HepG2 (cell line): ENCODE results near the gene TUBB4A. TPM values are rescaled to one million over a fixed set of nuclear protein-coding genes. Genes with fewer than 3 reads are reported as not detected.

ENCODE experiments used
- AGO2 ChIP-seq: fragments of 200-400 bp; formaldehyde crosslinking; optimal IDR thresholded peaks from 2 replicates; pipeline ENCODE3; 2017; ENCODE audit warnings: mild to moderate bottlenecking, low read depth, low read length, moderate library complexity
- CREB1 ChIP-seq, 2 experiments: fragments of 450-650 bp in 1 of 2; IDR thresholded peaks; 2 replicates each; pipeline ENCODE4 v1.6.1; 2016 to 2017; ENCODE audit warnings: control low read depth in 1 of 2, mild to moderate bottlenecking in 1 of 2, missing compliant biosample characterization in 1 of 2, missing genetic modification characterization in 1 of 2
- DMAP1 ChIP-seq: IDR thresholded peaks from 2 replicates; pipeline ENCODE4 v1.6.1; 2016
- GATAD1 ChIP-seq: IDR thresholded peaks from 2 replicates; pipeline ENCODE4 v1.6.1; 2016; ENCODE audit warnings: missing genetic modification reagents, missing compliant biosample characterization
- HNRNPL ChIP-seq: fragments of 200-400 bp; formaldehyde crosslinking; IDR thresholded peaks from 2 replicates; pipeline ENCODE4 v1.6.1; 2017; ENCODE audit warnings: mild to moderate bottlenecking, low read depth, low read length
- KDM6A ChIP-seq: IDR thresholded peaks from 2 replicates; pipeline ENCODE4 v1.6.1; 2016; ENCODE audit warnings: low read depth
- MED8 ChIP-seq: sonication (generic); formaldehyde crosslinking; IDR thresholded peaks from 2 replicates; pipeline ENCODE4 v1.8.1; 2023; ENCODE audit warnings: mild to moderate bottlenecking, missing genetic modification reagents; ENCODE audit not compliant: insufficient replicate concordance
- NFE2 ChIP-seq: sonication (generic); formaldehyde crosslinking; IDR thresholded peaks from 2 replicates; pipeline ENCODE4 v1.4.0; 2020; ENCODE audit warnings: missing genetic modification reagents
- RFX1 ChIP-seq: fragments of 450-650 bp; IDR thresholded peaks from 2 replicates; pipeline ENCODE4 v1.6.1; 2017
- TBP ChIP-seq: sonication (generic); formaldehyde crosslinking; IDR thresholded peaks from 2 replicates; pipeline ENCODE4 v1.5.0; 2020; ENCODE audit warnings: missing genetic modification reagents
- ZFP62 ChIP-seq: sonication (generic); formaldehyde crosslinking; IDR thresholded peaks from 2 replicates; pipeline ENCODE4 v1.4.0; 2020; ENCODE audit warnings: missing genetic modification reagents
- ZNF530 ChIP-seq: sonication (generic); formaldehyde crosslinking; IDR thresholded peaks from 2 replicates; pipeline ENCODE4 v1.5.0; 2020; ENCODE audit warnings: low read depth, mild to moderate bottlenecking, missing genetic modification reagents
- ZNF598 ChIP-seq: sonication (generic); formaldehyde crosslinking; IDR thresholded peaks from 2 replicates; pipeline ENCODE4 v1.5.1; 2020; ENCODE audit warnings: mild to moderate bottlenecking, missing genetic modification reagents, borderline replicate concordance
- ZNF7 ChIP-seq: IDR thresholded peaks from 2 replicates; pipeline ENCODE4 v1.6.1; 2016; ENCODE audit warnings: missing biosample characterization, missing genetic modification reagents
- polyA plus RNA-seq, 8 experiments: library from polyadenylated mRNA; depleted of rRNA in 3 of 8; stranded (reverse) in 7 of 8; unstranded in 1 of 8; fragments of >200 nt; fragmentation: Illumina TruSeq in 4 of 8; extraction: Trizol in 4 of 8; gene quantifications; 2 replicates each; pipeline versions ENCODE4 v1.2.1 to v1.2.3, GENCODE V29; 2011 to 2016; ENCODE audit warnings: low read depth in 4 of 8, missing spikeins in 1 of 8, mixed read lengths in 1 of 8; ENCODE audit not compliant: insufficient read depth in 1 of 8
- total RNA-seq, 5 experiments: library from RNA; depleted of rRNA; stranded (reverse); fragments of >200 nt; fragmentation: Illumina TruSeq; extraction: Trizol; gene quantifications; 2 replicates each; pipeline ENCODE4 v1.2.3, GENCODE V29; 2016; ENCODE audit warnings: low read depth in 1 of 5
- TF ChIP-seq, protein P1 (sequence below): sonication (generic); formaldehyde crosslinking; IDR thresholded peaks from 2 replicates; pipeline ENCODE4 v1.8.1; 2022; ENCODE audit warnings: low read depth, mild to moderate bottlenecking, missing genetic modification reagents
- TF ChIP-seq, protein P2 (sequence below): sonication (generic); formaldehyde crosslinking; IDR thresholded peaks from 2 replicates; pipeline ENCODE4 v1.5.1; 2020; ENCODE audit warnings: missing genetic modification reagents, mild to moderate bottlenecking, borderline replicate concordance
- TF ChIP-seq, protein P3 (sequence below): sonication (generic); formaldehyde crosslinking; IDR thresholded peaks from 2 replicates; pipeline ENCODE4 v1.5.0; 2020; ENCODE audit warnings: mild to moderate bottlenecking, missing genetic modification reagents
- TF ChIP-seq, protein P4 (sequence below): sonication (generic); formaldehyde crosslinking; conservative IDR thresholded peaks from 2 replicates; pipeline ENCODE4 v1.5.0; 2020; ENCODE audit warnings: missing genetic modification reagents
- TF ChIP-seq, protein P5 (sequence below): sonication (generic); formaldehyde crosslinking; IDR thresholded peaks from 2 replicates; pipeline ENCODE4 v1.4.0; 2020; ENCODE audit warnings: missing genetic modification reagents

Gene TUBB4A
- total and polyA plus RNA-seq, 2 of the 13 experiments (the other 11 are each of a cell fraction or from before 2014, with no cell fraction given): not detected

DNA sequence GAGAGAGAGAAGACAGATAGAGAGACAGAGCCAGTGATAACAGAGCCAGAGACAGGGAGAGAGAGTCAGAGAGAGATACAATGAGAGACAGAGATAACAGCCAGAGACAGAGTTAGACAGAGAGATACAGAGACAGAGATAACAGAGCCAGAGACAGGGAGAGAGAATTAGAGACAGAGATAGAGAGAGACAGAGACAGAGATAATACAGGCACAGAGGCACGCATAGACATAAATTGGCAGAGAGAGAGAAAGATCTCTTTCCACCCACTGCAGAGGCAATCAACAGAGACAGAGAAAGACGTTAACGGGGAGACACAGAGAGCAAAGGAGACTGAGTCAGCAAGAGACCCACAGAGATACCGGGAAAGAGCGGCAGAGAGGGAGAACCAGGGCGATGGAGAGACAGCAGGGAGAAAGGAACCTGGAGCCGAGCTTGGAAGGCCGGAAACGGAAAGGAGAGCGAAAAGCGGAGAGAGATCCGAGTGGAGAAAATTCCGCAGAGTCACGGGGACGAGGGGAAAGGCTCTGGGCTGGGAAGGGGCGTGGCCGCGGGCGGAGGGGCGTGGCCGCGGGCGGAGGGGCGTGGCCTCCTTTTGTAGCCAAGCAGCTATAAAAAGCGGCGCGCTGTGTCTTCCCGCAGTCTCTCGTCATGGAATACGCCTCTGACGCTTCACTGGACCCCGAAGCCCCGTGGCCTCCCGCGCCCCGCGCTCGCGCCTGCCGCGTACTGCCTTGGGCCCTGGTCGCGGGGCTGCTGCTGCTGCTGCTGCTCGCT is 28.5 kb upstream of the TUBB4A start, which contains the start of gene TNFSF9 (continued):
- TF ChIP-seq ZNF598 (CRISPR knock-in tag) (no peak), TBP (CRISPR knock-in tag) (no peak), CREB1 (IDR thresholded peaks at IDR 0.05) (peak; percentile 65; the same call in 1 of the 2 replicates), CREB1 (CRISPR knock-in tag; IDR thresholded peaks at IDR 0.05) (no peak), ZNF7 (CRISPR knock-in tag) (no peak), DMAP1 (CRISPR knock-in tag) (0 out of 2 replicates have a peak, but pooled peaks have one; percentile 19), GATAD1 (CRISPR knock-in tag) (no peak), ZNF530 (CRISPR knock-in tag) (no peak), RFX1 (no peak), NFE2 (peak; percentile 35; the same call in 1 of the 2 replicates), AGO2 (no peak), KDM6A (CRISPR knock-in tag) (no peak), ZFP62 (no peak), MED8 (no peak), HNRNPL (no peak)
- TF ChIP-seq, protein P1, sequence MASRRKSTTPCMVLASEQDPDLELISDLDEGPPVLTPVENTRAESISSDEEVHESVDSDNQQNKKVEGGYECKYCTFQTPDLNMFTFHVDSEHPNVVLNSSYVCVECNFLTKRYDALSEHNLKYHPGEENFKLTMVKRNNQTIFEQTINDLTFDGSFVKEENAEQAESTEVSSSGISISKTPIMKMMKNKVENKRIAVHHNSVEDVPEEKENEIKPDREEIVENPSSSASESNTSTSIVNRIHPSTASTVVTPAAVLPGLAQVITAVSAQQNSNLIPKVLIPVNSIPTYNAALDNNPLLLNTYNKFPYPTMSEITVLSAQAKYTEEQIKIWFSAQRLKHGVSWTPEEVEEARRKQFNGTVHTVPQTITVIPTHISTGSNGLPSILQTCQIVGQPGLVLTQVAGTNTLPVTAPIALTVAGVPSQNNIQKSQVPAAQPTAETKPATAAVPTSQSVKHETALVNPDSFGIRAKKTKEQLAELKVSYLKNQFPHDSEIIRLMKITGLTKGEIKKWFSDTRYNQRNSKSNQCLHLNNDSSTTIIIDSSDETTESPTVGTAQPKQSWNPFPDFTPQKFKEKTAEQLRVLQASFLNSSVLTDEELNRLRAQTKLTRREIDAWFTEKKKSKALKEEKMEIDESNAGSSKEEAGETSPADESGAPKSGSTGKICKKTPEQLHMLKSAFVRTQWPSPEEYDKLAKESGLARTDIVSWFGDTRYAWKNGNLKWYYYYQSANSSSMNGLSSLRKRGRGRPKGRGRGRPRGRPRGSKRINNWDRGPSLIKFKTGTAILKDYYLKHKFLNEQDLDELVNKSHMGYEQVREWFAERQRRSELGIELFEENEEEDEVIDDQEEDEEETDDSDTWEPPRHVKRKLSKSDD (CRISPR knock-in tag): no peak
- TF ChIP-seq, protein P2, sequence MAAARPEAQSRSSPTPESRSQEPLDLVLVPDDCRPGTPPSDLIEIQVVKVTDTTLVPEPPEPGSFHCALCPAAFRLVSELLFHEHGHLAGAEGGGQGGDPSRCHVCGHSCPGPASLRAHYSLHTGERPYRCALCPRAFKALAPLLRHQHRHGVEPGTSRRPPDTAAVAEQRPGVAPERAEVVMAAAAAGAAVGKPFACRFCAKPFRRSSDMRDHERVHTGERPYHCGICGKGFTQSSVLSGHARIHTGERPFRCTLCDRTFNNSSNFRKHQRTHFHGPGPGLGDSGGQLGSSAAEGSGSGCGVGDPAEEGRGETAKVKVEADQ: peak; percentile 62
- TF ChIP-seq, protein P3, sequence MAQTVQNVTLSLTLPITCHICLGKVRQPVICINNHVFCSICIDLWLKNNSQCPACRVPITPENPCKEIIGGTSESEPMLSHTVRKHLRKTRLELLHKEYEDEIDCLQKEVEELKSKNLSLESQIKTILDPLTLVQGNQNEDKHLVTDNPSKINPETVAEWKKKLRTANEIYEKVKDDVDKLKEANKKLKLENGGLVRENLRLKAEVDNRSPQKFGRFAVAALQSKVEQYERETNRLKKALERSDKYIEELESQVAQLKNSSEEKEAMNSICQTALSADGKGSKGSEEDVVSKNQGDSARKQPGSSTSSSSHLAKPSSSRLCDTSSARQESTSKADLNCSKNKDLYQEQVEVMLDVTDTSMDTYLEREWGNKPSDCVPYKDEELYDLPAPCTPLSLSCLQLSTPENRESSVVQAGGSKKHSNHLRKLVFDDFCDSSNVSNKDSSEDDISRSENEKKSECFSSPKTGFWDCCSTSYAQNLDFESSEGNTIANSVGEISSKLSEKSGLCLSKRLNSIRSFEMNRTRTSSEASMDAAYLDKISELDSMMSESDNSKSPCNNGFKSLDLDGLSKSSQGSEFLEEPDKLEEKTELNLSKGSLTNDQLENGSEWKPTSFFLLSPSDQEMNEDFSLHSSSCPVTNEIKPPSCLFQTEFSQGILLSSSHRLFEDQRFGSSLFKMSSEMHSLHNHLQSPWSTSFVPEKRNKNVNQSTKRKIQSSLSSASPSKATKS (CRISPR knock-in tag): no peak
- TF ChIP-seq, protein P4, sequence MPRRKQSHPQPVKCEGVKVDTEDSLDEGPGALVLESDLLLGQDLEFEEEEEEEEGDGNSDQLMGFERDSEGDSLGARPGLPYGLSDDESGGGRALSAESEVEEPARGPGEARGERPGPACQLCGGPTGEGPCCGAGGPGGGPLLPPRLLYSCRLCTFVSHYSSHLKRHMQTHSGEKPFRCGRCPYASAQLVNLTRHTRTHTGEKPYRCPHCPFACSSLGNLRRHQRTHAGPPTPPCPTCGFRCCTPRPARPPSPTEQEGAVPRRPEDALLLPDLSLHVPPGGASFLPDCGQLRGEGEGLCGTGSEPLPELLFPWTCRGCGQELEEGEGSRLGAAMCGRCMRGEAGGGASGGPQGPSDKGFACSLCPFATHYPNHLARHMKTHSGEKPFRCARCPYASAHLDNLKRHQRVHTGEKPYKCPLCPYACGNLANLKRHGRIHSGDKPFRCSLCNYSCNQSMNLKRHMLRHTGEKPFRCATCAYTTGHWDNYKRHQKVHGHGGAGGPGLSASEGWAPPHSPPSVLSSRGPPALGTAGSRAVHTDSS (CRISPR knock-in tag): no peak
- TF ChIP-seq, protein P5, sequence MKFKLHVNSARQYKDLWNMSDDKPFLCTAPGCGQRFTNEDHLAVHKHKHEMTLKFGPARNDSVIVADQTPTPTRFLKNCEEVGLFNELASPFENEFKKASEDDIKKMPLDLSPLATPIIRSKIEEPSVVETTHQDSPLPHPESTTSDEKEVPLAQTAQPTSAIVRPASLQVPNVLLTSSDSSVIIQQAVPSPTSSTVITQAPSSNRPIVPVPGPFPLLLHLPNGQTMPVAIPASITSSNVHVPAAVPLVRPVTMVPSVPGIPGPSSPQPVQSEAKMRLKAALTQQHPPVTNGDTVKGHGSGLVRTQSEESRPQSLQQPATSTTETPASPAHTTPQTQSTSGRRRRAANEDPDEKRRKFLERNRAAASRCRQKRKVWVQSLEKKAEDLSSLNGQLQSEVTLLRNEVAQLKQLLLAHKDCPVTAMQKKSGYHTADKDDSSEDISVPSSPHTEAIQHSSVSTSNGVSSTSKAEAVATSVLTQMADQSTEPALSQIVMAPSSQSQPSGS (CRISPR knock-in tag): no peak
